ENCODE measurements around the gene TRIM17.

GRCh38 chr1:228391411-228392020 lies 25.1 kb downstream of the TRIM17 start:
- TF ChIP-seq POLR2A (IDR thresholded peaks at IDR 0.05; ENCODE audit: low read depth) (no peak), EP300 (IDR thresholded peaks at IDR 0.05) (no peak), POLR2AphosphoS5 (IDR thresholded peaks at IDR 0.05) (no peak)
